ENCODE data around the gene ZBTB21.

The ZBTB21 gene

GRCh38 chr21:42039470-42039901 is 29.3 kb upstream of the ZBTB21 start:
- no peak for DNase-seq

DNA sequence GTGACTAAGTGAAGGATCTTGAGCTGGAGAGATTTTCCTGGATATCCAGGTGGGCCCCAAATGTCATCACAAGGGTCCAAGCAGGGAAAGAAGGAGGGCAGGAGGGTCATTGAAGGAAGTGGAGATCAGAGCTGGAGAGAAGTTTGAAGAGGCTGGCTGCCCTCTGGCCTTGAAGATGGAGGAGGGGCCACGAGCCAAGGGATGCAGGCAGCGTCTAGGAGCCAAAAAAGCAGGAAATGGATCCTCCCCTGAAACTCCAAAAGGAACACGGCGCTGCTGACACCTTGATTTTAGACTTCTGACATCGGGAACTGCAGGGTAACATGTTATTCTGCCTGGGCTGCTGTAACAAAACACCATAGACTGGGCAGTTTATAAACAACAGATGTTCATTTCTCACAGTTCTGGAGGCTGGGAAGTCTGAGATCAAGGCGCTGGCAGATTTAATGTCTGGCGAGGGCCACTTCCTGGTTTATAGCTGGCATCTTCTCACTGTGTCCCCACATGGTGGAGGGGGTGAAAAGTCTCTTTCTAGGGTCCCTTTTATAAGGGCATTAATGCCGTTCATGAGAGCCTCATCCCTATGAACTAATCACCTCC is 28.8 kb upstream of the ZBTB21 start:
- DNase-seq = no peak

GRCh38 chr21:42038393-42038792 is 28.2 kb upstream of the ZBTB21 start:
- no peak for DNase-seq

DNA sequence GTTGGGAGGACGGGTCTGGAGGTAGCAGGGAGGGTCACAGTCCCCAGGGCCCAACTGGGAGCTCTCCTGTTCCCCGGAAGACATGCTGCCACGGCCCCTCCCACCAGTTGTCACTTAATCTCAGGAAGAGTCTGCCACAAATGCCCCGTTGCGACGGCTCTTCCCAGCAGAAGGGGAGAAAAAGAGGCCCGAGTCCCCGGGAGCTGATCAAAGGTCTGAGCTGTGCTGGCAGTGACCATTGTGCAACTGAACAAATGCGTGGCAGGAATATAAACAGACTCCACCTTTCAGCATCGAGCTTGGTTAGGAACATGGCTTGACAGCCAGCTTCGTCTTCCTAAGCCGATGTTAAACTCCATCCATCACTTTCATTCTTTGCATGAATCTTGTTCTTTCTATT is 27.8 kb upstream of the ZBTB21 start:
- DNase-seq = no peak

- no peak for DNase-seq
These were observed 27.4 kb upstream of the ZBTB21 start for GRCh38 chr21:42037516-42037915.

DNA sequence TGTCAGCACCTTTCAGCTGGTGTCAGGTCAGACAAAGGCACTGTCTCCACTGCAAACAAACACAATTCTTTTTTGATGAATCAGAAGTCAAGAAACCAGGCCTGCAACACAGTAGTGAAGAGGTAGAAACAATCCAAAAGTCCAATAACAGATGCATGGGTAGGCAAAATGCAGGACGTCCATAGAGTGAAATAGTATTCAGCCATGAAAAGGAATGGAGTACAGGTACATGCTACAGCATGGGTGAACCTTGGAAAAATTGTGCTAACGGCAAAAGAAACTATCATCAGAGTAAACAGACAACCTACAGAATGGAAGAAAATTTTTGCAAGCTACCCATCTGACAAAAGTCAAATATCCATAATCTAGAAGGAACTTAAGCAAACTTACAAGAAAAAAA is 26.2 kb upstream of the ZBTB21 start:
- no peak for DNase-seq

GRCh38 chr21:42032968-42033367 is 22.8 kb upstream of the ZBTB21 start:
- DNase-seq = no peak

GRCh38 chr21:42032266-42032665 is 22.1 kb upstream of the ZBTB21 start:
- DNase-seq = no peak

GRCh38 chr21:42031816-42032215 is 21.7 kb upstream of the ZBTB21 start:
- DNase-seq = no peak

DNA sequence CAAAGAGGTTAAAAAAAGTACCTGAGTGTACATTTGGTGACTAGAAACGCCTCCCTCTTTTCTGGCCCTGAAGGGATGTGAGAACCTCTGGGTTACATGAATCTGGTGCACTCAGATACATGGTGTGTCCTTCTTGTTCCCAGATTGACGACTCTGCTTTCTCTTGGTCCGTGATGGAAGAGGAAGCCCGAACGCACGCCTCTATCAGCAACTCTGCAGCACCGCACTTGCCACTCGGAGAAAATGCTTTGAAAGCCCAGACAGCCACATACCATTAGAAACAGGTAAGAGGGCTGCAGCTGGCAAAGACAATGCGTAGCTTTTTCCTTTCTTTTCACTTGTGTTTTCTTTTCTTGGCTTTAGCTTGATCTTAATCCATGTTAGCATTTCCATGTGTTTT is 21.1 kb upstream of the ZBTB21 start:
- no peak for DNase-seq

- no peak for DNase-seq
These were observed 20.2 kb upstream of the ZBTB21 start for GRCh38 chr21:42030311-42030710.

- no peak for DNase-seq
These were observed 18.7 kb upstream of the ZBTB21 start for GRCh38 chr21:42028766-42029425.

DNA sequence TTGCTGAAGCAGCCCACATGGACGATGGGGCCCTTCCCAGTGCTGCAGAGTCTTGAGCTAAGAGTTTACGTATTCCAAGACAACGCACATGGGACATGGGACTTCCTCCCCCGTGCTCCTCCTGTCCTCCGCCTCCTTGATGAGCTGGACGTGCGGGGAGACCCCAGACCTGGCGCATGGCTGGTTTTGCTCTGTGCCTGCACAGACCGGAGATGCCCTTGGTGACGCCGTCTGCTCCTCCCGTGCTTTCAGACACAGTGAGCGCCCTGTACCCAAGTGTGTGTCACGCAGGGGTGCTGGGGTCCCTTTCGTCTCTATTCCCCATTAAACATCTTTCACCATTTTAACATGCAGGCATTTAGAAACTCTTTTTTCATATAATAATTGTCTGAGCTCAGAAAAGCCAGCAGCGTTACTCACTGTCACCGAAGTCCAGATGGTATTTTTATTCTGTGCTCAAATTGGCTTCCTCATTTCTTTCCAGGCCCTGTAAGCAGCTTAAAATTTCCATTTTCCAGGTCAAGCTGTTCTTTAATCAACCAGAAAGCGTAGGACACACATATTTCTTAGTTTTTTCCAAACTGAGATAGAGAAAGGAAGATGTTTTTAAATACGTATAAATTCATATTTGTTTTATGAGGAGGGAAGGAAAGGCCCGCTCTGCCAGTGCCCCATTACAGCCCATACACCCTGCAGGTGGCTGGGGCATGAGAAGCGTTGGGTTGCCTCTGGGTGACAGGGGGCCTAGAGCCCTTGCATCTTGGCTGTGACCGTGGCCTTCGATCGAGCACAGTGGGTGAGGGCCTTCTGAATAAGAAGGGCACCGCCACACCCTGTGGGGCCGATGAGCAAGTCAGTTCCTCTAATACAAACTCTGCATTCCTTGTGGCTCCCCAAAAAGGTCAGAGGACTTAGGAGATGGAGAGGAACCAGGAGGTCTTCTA is 17.9 kb upstream of the ZBTB21 start:
- DNase-seq = no peak

GRCh38 chr21:42027085-42027821 is 17.1 kb upstream of the ZBTB21 start:
- no peak for DNase-seq

- DNase-seq = no peak
These were observed 15.9 kb upstream of the ZBTB21 start for GRCh38 chr21:42026082-42026435.

- no peak for DNase-seq
These were observed 15.4 kb upstream of the ZBTB21 start for GRCh38 chr21:42025376-42026081.

GRCh38 chr21:42022906-42023305 is 12.7 kb upstream of the ZBTB21 start:
- no peak for DNase-seq

DNA sequence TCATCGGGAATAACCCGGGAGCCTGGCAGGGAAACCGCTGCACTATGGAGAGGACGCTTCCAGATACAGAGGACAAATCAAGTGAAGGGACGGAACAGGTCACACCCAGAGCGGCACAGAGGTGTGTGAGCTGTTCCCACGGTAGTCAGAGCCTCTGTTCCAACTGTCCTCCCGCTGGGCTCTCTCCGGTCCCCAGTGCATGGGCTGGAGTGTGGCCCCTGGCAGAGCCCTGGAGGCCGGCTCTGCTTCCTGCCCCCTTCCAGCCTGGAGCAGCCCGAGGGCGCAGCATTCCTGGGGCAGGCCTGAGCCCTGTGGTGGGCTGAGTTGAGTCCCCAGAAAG is 11.9 kb upstream of the ZBTB21 start:
- no peak for DNase-seq

GRCh38 chr21:42021371-42022090 is 11.4 kb upstream of the ZBTB21 start:
- no peak for DNase-seq

- DNase-seq = no peak
These were observed 9.5 kb upstream of the ZBTB21 start for GRCh38 chr21:42019706-42020105.

DNA sequence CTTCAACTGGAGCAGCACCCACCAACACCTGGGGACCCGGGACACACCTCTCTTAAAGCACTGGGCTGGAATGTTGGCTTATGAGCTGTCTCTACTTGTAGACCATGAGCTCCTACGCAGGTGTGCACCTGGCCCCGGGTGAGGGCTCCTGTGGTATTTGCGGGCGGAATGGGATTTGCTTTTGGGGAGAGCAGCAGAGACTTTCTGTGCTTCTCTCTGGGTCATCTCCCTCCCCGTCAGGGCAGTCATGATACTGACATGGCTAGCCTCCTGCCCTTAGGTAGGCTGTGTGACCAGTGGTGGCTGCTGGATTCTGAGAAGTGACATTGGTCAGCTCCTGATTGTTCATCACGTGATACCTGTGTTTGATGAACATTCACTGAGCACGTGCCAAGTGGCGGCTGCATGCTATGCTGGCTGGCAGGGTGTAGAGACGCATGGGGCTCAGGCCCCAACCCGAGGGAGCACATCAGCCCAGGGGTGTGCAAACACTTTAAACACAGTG is 9.0 kb upstream of the ZBTB21 start:
- no peak for DNase-seq

- no peak for DNase-seq
These were observed 6.9 kb upstream of the ZBTB21 start for GRCh38 chr21:42017022-42017421.
